ENCODE results near the gene OR6K3. TPM values are rescaled to one million over a fixed set of nuclear protein-coding genes. Genes with fewer than 3 reads are reported as not detected.

The OR6K3 gene
- total RNA-seq = not detected in 2 replicates

GRCh38 chr1:158720620-158721019 lies at the start of gene OR6K3:
Gene OR6K3, minus strand, starts transcription at chr1:158720720. Its CDS starts 2,605 bp downstream, at chr1:158718115.
- Mint-ChIP-seq H3K9me3 (no peaks in the 10 kb centered on the region), H3K36me3 (ENCODE audit: low read depth) (no peaks in the 10 kb centered on the region), H3K4me3 (ENCODE audit: low read depth) (no peak within 1 kb of the TSS), H3K27me3 (ENCODE audit: low read depth) (peaks cover 14% of the 10 kb centered on the region), H3K27ac (no peak within 1 kb of the TSS), H3K4me1 (ENCODE audit: low read depth) (peaks cover 14% of the 10 kb centered on the region)
- DNase-seq (ENCODE audit: low spot score) = no peak
- intact Hi-C loops (cut with micrococcal nuclease) = no loop called here

GRCh38 chr1:158754420-158754819 lies 33.9 kb upstream of the OR6K3 start, which contains the start of gene OR6K6:
Gene OR6K6, plus strand, starts transcription at chr1:158754720. Its CDS starts 168 bp downstream, at chr1:158754888.
- no peak within 1 kb of the TSS for H3K4me3 Mint-ChIP-seq (ENCODE audit: low read depth)
- H3K27ac Mint-ChIP-seq = no peak within 1 kb of the TSS
- intact Hi-C loops (cut with micrococcal nuclease) = no loop called here
- H3K36me3 Mint-ChIP-seq (ENCODE audit: low read depth) = no peaks in the 10 kb centered on the region
- H3K9me3 Mint-ChIP-seq = no peaks in the 10 kb centered on the region
- DNase-seq (ENCODE audit: low spot score) = no peak
- peaks cover 9% of the 10 kb centered on the region for H3K27me3 Mint-ChIP-seq (ENCODE audit: low read depth)
- no peaks in the 10 kb centered on the region for H3K4me1 Mint-ChIP-seq (ENCODE audit: low read depth)

GRCh38 chr1:158752155-158752712 lies 31.7 kb upstream of the OR6K3 start:
- Mint-ChIP-seq H3K4me3 (ENCODE audit: low read depth) (no peak overlapping the region), H3K4me1 (ENCODE audit: low read depth) (no peaks in the 10 kb centered on the region), H3K9me3 (no peaks in the 10 kb centered on the region), H3K36me3 (ENCODE audit: low read depth) (no peaks in the 10 kb centered on the region), H3K27ac (no peak overlapping the region), H3K27me3 (ENCODE audit: low read depth) (peaks cover 15% of the 10 kb centered on the region)
- intact Hi-C loops (cut with micrococcal nuclease) = no loop called here
- no peak for DNase-seq (ENCODE audit: low spot score)

GRCh38 chr1:158735848-158736247 lies 15.3 kb upstream of the OR6K3 start:
- no peak for DNase-seq (ENCODE audit: low spot score)
- Mint-ChIP-seq H3K36me3 (ENCODE audit: low read depth) (no peaks in the 10 kb centered on the region), H3K4me3 (ENCODE audit: low read depth) (no peak overlapping the region), H3K9me3 (no peaks in the 10 kb centered on the region), H3K27ac (no peak overlapping the region), H3K27me3 (ENCODE audit: low read depth) (peaks cover 21% of the 10 kb centered on the region), H3K4me1 (ENCODE audit: low read depth) (no peaks in the 10 kb centered on the region)
- intact Hi-C loops (cut with micrococcal nuclease) = no loop called here

- H3K4me3 Mint-ChIP-seq (ENCODE audit: low read depth) = no peak overlapping the region
- no peaks in the 10 kb centered on the region for H3K36me3 Mint-ChIP-seq (ENCODE audit: low read depth)
- intact Hi-C loops (cut with micrococcal nuclease) = no loop called here
- peaks cover 2% of the 10 kb centered on the region for H3K4me1 Mint-ChIP-seq (ENCODE audit: low read depth)
- peaks cover 20% of the 10 kb centered on the region for H3K27me3 Mint-ChIP-seq (ENCODE audit: low read depth)
- H3K9me3 Mint-ChIP-seq = no peaks in the 10 kb centered on the region
- H3K27ac Mint-ChIP-seq = no peak overlapping the region
- no peak for DNase-seq (ENCODE audit: low spot score)
These were observed 12.0 kb upstream of the OR6K3 start for GRCh38 chr1:158732524-158732923.

GRCh38 chr1:158731707-158732106 lies 11.2 kb upstream of the OR6K3 start:
- peaks cover 18% of the 10 kb centered on the region for H3K27me3 Mint-ChIP-seq (ENCODE audit: low read depth)
- no peaks in the 10 kb centered on the region for H3K36me3 Mint-ChIP-seq (ENCODE audit: low read depth)
- no peak overlapping the region for H3K4me3 Mint-ChIP-seq (ENCODE audit: low read depth)
- DNase-seq (ENCODE audit: low spot score) = no peak
- H3K27ac Mint-ChIP-seq = no peak overlapping the region
- intact Hi-C loops (cut with micrococcal nuclease) = no loop called here
- H3K4me1 Mint-ChIP-seq (ENCODE audit: low read depth) = peaks cover 2% of the 10 kb centered on the region
- H3K9me3 Mint-ChIP-seq = no peaks in the 10 kb centered on the region

GRCh38 chr1:158730453-158730852 lies 9.9 kb upstream of the OR6K3 start:
- no peak overlapping the region for H3K27ac Mint-ChIP-seq
- intact Hi-C loops (cut with micrococcal nuclease) = no loop called here
- H3K4me3 Mint-ChIP-seq (ENCODE audit: low read depth) = no peak overlapping the region

GRCh38 chr1:158728510-158729225 lies 8.1 kb upstream of the OR6K3 start:
- no peaks in the 10 kb centered on the region for H3K36me3 Mint-ChIP-seq (ENCODE audit: low read depth)
- H3K4me1 Mint-ChIP-seq (ENCODE audit: low read depth) = peaks cover 2% of the 10 kb centered on the region
- intact Hi-C loops (cut with micrococcal nuclease) = no loop called here
- H3K4me3 Mint-ChIP-seq (ENCODE audit: low read depth) = no peak overlapping the region
- no peak overlapping the region for H3K27ac Mint-ChIP-seq
- H3K27me3 Mint-ChIP-seq (ENCODE audit: low read depth) = peaks cover 30% of the 10 kb centered on the region
- no peak for DNase-seq (ENCODE audit: low spot score)
- no peaks in the 10 kb centered on the region for H3K9me3 Mint-ChIP-seq

More at GRCh38 chr1:158730453-158730852, 9.9 kb upstream of the OR6K3 start:
- H3K36me3 Mint-ChIP-seq (ENCODE audit: low read depth) = no peaks in the 10 kb centered on the region
- H3K4me1 Mint-ChIP-seq (ENCODE audit: low read depth) = peaks cover 2% of the 10 kb centered on the region
- H3K27me3 Mint-ChIP-seq (ENCODE audit: low read depth) = peaks cover 23% of the 10 kb centered on the region
- no peak for DNase-seq (ENCODE audit: low spot score)
- no peaks in the 10 kb centered on the region for H3K9me3 Mint-ChIP-seq

GRCh38 chr1:158724442-158724841 lies 3.9 kb upstream of the OR6K3 start:
- intact Hi-C loops (cut with micrococcal nuclease) = no loop called here
- Mint-ChIP-seq H3K4me1 (ENCODE audit: low read depth) (peaks cover 2% of the 10 kb centered on the region), H3K36me3 (ENCODE audit: low read depth) (no peaks in the 10 kb centered on the region), H3K27ac (no peak overlapping the region), H3K27me3 (ENCODE audit: low read depth) (peaks cover 33% of the 10 kb centered on the region), H3K4me3 (ENCODE audit: low read depth) (no peak overlapping the region), H3K9me3 (no peaks in the 10 kb centered on the region)
- no peak for DNase-seq (ENCODE audit: low spot score)

- peaks cover 15% of the 10 kb centered on the region for H3K4me1 Mint-ChIP-seq (ENCODE audit: low read depth)
- H3K4me3 Mint-ChIP-seq (ENCODE audit: low read depth) = no peak overlapping the region
- H3K36me3 Mint-ChIP-seq (ENCODE audit: low read depth) = peaks cover 2% of the 10 kb centered on the region
- intact Hi-C loops (cut with micrococcal nuclease) = loop anchor here (5.0 to 10.0 kb wide), 3 partner anchors 98 to 355 kb away; partner anchors contain the start of genes AIM2 and IFI16
- H3K27me3 Mint-ChIP-seq (ENCODE audit: low read depth) = peaks cover 14% of the 10 kb centered on the region
- H3K9me3 Mint-ChIP-seq = no peaks in the 10 kb centered on the region
- no peak for DNase-seq (ENCODE audit: low spot score)
- no peak overlapping the region for H3K27ac Mint-ChIP-seq
These were observed 856 bp downstream of the OR6K3 start for GRCh38 chr1:158719664-158720063.

- H3K36me3 Mint-ChIP-seq (ENCODE audit: low read depth) = peaks cover 2% of the 10 kb centered on the region
- peaks cover 15% of the 10 kb centered on the region for H3K4me1 Mint-ChIP-seq (ENCODE audit: low read depth)
- no peak overlapping the region for H3K27ac Mint-ChIP-seq
- intact Hi-C loops (cut with micrococcal nuclease) = loop anchor here (5.0 to 10.0 kb wide), 3 partner anchors 100 to 357 kb away; partner anchors contain the start of genes AIM2 and IFI16
- H3K4me3 Mint-ChIP-seq (ENCODE audit: low read depth) = no peak overlapping the region
- no peak for DNase-seq (ENCODE audit: low spot score)
- H3K9me3 Mint-ChIP-seq = no peaks in the 10 kb centered on the region
- peaks cover 7% of the 10 kb centered on the region for H3K27me3 Mint-ChIP-seq (ENCODE audit: low read depth)
These were observed 3.2 kb downstream of the OR6K3 start for GRCh38 chr1:158717344-158717743.

GRCh38 chr1:158716335-158716734 lies 4.2 kb downstream of the OR6K3 start:
- Mint-ChIP-seq H3K27ac (peak overlapping the region; percentile 9), H3K36me3 (ENCODE audit: low read depth) (peaks cover 2% of the 10 kb centered on the region), H3K4me3 (ENCODE audit: low read depth) (no peak overlapping the region), H3K27me3 (ENCODE audit: low read depth) (peaks cover 10% of the 10 kb centered on the region), H3K9me3 (no peaks in the 10 kb centered on the region), H3K4me1 (ENCODE audit: low read depth) (peaks cover 15% of the 10 kb centered on the region)
- no peak for DNase-seq (ENCODE audit: low spot score)
- intact Hi-C loops (cut with micrococcal nuclease) = loop anchor here (5.0 to 10.0 kb wide), 3 partner anchors 101 to 358 kb away; partner anchors contain the start of genes AIM2 and IFI16

- peaks cover 2% of the 10 kb centered on the region for H3K36me3 Mint-ChIP-seq (ENCODE audit: low read depth)
These were observed 5.8 kb downstream of the OR6K3 start for GRCh38 chr1:158714754-158715153.

More at GRCh38 chr1:158714754-158715153, 5.8 kb downstream of the OR6K3 start:
- Mint-ChIP-seq H3K27ac (no peak overlapping the region), H3K4me1 (ENCODE audit: low read depth) (peaks cover 15% of the 10 kb centered on the region), H3K4me3 (ENCODE audit: low read depth) (no peak overlapping the region), H3K27me3 (ENCODE audit: low read depth) (peaks cover 15% of the 10 kb centered on the region), H3K9me3 (no peaks in the 10 kb centered on the region)
- no peak for DNase-seq (ENCODE audit: low spot score)
- intact Hi-C loops (cut with micrococcal nuclease) = loop anchor here (5.0 to 10.0 kb wide), 3 partner anchors 103 to 360 kb away; partner anchors contain the start of genes AIM2 and IFI16
